ENCODE measurements around the gene MMAB. TPM values are rescaled to one million over a fixed set of nuclear protein-coding genes. Genes with fewer than 3 reads are reported as not detected.
A peak's percentile ranks its signal among the peaks of the same experiment; 100 is the strongest.

MMAB gene
- total and polyA plus RNA-seq, 2 of the 13 experiments (the other 11 are each of a cell fraction or from before 2014, with no cell fraction given), result 26.1 to 77.3 TPM

- TF ChIP-seq TCF12 (IDR thresholded peaks at IDR 0.05) (no peak), TCF12 (CRISPR knock-in tag; IDR thresholded peaks at IDR 0.05) (peak; percentile 78; the same call in 1 of the 2 replicates), ZNF660 (CRISPR knock-in tag; IDR thresholded peaks at IDR 0.05; ENCODE audit: borderline replicate concordance, low read depth) (peak; percentile 80; the same call in 1 of the 2 replicates), TSC22D2 (CRISPR knock-in tag; IDR thresholded peaks at IDR 0.05; ENCODE audit: borderline replicate concordance) (no peak; the same call in 1 of the 2 replicates), TBL1XR1 (IDR thresholded peaks at IDR 0.05; ENCODE audit: borderline replicate concordance, low read length, partially characterized antibody) (no peak), REXO4 (CRISPR knock-in tag; IDR thresholded peaks at IDR 0.05; ENCODE audit: borderline replicate concordance) (0 out of 2 replicates have a peak, but pooled peaks have one; percentile 55), MZF1 (CRISPR knock-in tag; IDR thresholded peaks at IDR 0.05; ENCODE audit: borderline replicate concordance) (peak; percentile 75; the same call in 1 of the 2 replicates), PRMT3 (CRISPR knock-in tag; IDR thresholded peaks at IDR 0.05; ENCODE audit: borderline replicate concordance, low read depth) (no peak), ZBTB1 (CRISPR knock-in tag; IDR thresholded peaks at IDR 0.05; ENCODE audit: borderline replicate concordance) (no peak), ZNF367 (CRISPR knock-in tag; IDR thresholded peaks at IDR 0.05; ENCODE audit: borderline replicate concordance) (no peak), GPBP1L1 (CRISPR knock-in tag; IDR thresholded peaks at IDR 0.05) (no peak), FOXM1 (CRISPR knock-in tag; IDR thresholded peaks at IDR 0.05) (no peak), REL (CRISPR knock-in tag; conservative IDR thresholded peaks at IDR 0.05) (no peak), E2F5 (CRISPR knock-in tag; conservative IDR thresholded peaks at IDR 0.05) (peak; percentile 73; the same call in 1 of the 2 replicates), SMARCE1 (IDR thresholded peaks at IDR 0.05; ENCODE audit: borderline replicate concordance) (no peak), PHF21A (CRISPR knock-in tag; IDR thresholded peaks at IDR 0.05) (peak; percentile 81), CENPX (CRISPR knock-in tag; IDR thresholded peaks at IDR 0.05) (no peak), ZNF329 (CRISPR knock-in tag; IDR thresholded peaks at IDR 0.05; ENCODE audit: low read depth) (no peak), ZC3H13 (CRISPR knock-in tag; IDR thresholded peaks at IDR 0.05) (0 out of 2 replicates have a peak, but pooled peaks have one; percentile 84), HHEX (CRISPR knock-in tag; IDR thresholded peaks at IDR 0.05) (no peak), SSRP1 (CRISPR knock-in tag; IDR thresholded peaks at IDR 0.05) (no peak), YY1 (IDR thresholded peaks at IDR 0.05; ENCODE audit: insufficient read depth, insufficient replicate concordance, low read depth, low read length) (peak; percentile 80)
- TF ChIP-seq, protein P1, sequence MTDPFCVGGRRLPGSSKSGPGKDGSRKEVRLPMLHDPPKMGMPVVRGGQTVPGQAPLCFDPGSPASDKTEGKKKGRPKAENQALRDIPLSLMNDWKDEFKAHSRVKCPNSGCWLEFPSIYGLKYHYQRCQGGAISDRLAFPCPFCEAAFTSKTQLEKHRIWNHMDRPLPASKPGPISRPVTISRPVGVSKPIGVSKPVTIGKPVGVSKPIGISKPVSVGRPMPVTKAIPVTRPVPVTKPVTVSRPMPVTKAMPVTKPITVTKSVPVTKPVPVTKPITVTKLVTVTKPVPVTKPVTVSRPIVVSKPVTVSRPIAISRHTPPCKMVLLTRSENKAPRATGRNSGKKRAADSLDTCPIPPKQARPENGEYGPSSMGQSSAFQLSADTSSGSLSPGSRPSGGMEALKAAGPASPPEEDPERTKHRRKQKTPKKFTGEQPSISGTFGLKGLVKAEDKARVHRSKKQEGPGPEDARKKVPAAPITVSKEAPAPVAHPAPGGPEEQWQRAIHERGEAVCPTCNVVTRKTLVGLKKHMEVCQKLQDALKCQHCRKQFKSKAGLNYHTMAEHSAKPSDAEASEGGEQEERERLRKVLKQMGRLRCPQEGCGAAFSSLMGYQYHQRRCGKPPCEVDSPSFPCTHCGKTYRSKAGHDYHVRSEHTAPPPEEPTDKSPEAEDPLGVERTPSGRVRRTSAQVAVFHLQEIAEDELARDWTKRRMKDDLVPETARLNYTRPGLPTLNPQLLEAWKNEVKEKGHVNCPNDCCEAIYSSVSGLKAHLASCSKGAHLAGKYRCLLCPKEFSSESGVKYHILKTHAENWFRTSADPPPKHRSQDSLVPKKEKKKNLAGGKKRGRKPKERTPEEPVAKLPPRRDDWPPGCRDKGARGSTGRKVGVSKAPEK (CRISPR knock-in tag; IDR thresholded peaks at IDR 0.05; ENCODE audit: borderline replicate concordance), result no peak
- TF ChIP-seq, protein P2, sequence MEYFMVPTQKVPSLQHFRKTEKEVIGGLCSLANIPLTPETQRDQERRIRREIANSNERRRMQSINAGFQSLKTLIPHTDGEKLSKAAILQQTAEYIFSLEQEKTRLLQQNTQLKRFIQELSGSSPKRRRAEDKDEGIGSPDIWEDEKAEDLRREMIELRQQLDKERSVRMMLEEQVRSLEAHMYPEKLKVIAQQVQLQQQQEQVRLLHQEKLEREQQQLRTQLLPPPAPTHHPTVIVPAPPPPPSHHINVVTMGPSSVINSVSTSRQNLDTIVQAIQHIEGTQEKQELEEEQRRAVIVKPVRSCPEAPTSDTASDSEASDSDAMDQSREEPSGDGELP (IDR thresholded peaks at IDR 0.05; ENCODE audit: borderline replicate concordance, low read depth), result peak; percentile 82; the same call in 1 of the 2 replicates
Measured at GRCh38 chr12:109573029-109573913, at the start of gene MMAB, which contains the start of gene MVK (continued).

Data from HepG2 (cell line).